NCI-H524 (cell line): Measurements from ENCODE around the gene SF3A1.
"Not testable (repeated sequence)": the region's sequence is repeated elsewhere in the genome, so short reads cannot be mapped to it uniquely, and the experiment has no call there.

Experiments used
- DNase-seq, 2 experiments: peaks; one replicate each; lab custom pipeline; 2025; lab: John Stamatoyannopoulos, UW

Gene SF3A1, protein sequence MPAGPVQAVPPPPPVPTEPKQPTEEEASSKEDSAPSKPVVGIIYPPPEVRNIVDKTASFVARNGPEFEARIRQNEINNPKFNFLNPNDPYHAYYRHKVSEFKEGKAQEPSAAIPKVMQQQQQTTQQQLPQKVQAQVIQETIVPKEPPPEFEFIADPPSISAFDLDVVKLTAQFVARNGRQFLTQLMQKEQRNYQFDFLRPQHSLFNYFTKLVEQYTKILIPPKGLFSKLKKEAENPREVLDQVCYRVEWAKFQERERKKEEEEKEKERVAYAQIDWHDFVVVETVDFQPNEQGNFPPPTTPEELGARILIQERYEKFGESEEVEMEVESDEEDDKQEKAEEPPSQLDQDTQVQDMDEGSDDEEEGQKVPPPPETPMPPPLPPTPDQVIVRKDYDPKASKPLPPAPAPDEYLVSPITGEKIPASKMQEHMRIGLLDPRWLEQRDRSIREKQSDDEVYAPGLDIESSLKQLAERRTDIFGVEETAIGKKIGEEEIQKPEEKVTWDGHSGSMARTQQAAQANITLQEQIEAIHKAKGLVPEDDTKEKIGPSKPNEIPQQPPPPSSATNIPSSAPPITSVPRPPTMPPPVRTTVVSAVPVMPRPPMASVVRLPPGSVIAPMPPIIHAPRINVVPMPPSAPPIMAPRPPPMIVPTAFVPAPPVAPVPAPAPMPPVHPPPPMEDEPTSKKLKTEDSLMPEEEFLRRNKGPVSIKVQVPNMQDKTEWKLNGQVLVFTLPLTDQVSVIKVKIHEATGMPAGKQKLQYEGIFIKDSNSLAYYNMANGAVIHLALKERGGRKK

DNA sequence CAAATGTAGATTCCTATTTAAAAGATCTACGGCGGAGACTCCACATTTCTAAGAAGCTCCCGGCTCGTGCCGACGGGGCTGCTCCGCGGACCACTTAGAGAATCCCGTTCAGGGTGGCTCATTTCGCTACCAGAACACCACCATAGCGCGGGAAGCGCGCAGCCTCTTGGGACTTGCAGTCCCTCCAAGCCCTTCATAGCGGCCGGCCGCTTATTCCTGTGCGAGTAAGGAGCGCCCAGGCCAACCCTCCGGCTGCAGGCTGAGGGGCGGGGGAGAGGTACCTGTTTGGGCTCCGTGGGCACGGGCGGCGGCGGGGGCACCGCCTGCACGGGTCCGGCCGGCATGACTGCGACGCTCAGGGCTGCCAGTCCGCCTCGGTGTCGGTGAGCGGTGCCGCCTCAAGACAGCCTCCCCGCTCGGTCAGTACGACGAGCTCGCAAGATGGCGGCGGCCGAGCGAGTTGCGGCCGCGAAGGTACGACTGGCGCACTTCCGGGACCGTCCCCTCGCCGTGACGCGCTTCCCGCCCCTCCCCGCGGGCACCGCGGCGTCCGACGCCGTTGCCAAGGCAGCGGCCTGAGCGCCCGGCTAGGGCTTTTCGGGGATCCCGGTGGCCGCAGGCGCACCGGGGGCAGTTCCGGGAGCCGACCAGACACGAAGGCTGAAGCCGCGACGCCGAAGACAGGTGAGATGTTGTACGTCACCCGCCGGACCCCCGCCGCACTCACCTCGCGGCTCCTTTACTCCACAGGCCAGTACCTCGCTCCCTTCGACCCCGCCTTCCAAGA is at the start of gene SF3A1, which contains the start of gene CCDC157:
Gene SF3A1 (minus strand): TSS at position 446 of the 787 bp plus-strand sequence. CDS start 102 bp downstream, at position 344.
Gene CCDC157 (plus strand): TSS at position 559 of the 787 bp plus-strand sequence. CDS start 8,994 bp downstream, outside the sequence.
- peak; percentile 89 to 94 for DNase-seq

DNA sequence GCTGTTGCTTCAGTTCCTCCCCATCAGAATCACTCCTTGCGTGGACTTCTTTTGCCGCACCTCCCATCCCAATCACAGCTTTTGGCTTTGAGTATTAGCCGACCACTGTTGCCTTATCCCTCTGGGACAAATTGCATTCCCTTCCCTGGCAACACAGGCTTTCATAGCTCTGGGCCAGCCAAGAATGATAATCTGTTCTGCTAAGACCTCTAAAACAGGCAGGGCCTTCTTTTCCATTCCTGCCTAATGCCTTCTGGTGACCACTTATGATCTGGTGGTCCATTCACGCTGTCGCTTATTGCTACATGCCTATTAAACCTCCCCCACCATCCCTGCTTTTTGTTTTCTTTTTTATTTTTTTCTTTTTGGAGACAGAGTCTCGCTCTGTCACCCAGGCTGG is 49.7 kb upstream of the SF3A1 start:
- no peak for DNase-seq

- no peak for DNase-seq
Measured at GRCh38 chr22:30405731-30406130, 49.0 kb upstream of the SF3A1 start.

DNA sequence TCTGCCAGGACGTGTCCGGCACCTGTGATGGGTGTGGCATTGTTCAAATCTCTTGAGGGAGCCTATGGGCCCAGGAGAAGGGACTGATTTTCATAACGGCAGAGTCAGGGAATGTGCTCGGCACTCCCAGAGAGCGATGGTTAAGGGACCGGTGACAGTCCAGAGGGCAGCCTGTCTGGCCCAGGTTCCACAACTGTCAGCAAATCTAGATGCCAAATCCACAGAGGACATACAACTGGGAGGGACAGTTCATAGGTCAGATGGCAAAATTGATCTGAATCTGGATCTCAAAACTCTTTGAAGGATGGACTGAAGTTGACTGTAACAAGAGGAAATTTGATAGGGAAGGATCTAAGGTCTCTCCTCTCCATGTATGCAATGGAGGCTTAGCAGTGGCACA is 47.6 kb upstream of the SF3A1 start:
- DNase-seq, result no peak

DNA sequence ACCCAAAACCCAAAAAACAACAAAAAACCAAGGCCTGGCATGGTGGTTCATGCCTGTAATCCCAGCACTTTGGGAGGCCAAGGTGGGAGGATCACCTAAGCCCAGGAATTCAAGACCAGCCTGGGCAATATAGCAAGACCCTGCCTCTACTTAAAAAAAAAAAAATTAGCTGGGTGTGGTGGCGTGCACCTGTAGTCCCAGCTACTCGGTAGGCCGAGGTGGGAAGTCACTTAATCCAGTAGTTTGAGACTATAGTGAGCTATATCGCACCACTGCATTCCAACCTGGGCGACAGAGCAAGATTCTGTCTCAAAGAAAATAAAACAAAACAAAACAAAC is 46.0 kb upstream of the SF3A1 start:
- DNase-seq, result not testable (repeated sequence)

GRCh38 chr22:30402028-30402765 is 45.5 kb upstream of the SF3A1 start:
- no peak for DNase-seq

- DNase-seq, result not testable (repeated sequence)
Measured at GRCh38 chr22:30401024-30401423, 44.3 kb upstream of the SF3A1 start.

GRCh38 chr22:30400159-30400558 is 43.5 kb upstream of the SF3A1 start:
- DNase-seq, result no peak

DNA sequence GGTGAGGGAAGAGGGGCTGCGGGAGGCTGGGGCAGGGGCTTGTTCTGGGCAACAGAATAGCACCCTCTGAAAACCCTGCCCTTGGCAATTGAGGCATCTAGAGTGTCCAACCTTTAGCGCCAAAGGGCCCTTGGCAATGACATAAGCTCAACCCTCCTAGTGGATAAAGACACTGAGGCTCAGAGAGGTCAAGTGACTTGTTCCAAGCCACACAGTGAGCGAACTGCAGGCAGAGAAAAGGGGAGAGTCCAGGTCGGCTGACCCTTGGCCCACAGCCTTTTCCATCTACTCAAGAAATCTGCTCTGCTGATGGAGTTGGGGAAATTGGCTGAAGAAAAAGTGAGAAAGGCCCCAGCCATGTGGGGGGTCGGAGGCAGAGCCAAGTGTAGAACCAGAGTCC is 43.0 kb upstream of the SF3A1 start:
- DNase-seq, result no peak

GRCh38 chr22:30398685-30399680 is 42.3 kb upstream of the SF3A1 start:
- DNase-seq, result no peak

GRCh38 chr22:30397656-30398635 is 41.3 kb upstream of the SF3A1 start:
- DNase-seq, result peak in 1 of 2 experiments; percentile 39

DNA sequence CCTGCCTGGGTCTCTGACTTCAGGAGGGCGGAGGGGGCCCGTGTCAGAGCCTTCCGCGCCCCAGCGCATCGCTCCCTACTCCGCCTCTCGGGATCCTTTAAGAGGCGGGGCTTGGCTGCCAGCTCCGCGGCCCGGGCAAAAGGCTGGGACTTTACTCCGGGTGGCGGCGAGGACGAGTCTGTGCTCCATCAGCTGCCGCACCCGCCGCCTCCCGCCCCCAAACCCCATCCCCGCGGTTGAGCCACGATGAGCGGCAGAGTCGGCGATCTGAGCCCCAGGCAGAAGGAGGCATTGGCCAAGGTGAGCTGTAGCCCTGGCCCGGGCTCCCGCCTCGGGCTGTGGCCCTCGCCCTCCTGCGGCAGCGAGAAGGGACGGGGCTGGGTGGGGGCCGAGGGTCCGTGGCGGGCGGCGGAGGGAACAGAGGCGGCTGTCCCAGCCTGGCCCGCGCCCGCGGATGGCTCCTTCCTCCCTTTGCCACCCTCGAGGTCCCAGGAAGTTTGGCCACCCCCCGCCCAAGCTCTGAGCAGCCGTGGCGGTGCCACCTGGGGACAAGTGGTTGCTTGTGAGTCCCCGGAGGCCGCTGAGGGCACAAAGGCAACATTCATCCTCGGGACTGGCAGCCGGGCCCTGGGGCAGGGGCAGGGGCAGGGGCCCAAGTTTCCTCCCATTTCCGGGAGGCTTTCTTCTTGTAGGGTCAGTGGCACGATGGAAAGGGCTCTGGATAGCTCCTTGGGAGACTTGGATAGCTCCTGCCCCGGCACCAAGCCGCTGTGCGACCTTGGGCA is 40.4 kb upstream of the SF3A1 start, which contains the start of gene SEC14L2:
Gene SEC14L2 (plus strand): TSS at position 148 of the 785 bp plus-strand sequence. CDS start 99 bp downstream, at position 247.
- DNase-seq, result peak; percentile 57 to 75

- DNase-seq, result no peak
Measured at GRCh38 chr22:30393885-30394284, 37.2 kb upstream of the SF3A1 start.

- no peak for DNase-seq
Measured at GRCh38 chr22:30393322-30393680, 36.6 kb upstream of the SF3A1 start.

DNA sequence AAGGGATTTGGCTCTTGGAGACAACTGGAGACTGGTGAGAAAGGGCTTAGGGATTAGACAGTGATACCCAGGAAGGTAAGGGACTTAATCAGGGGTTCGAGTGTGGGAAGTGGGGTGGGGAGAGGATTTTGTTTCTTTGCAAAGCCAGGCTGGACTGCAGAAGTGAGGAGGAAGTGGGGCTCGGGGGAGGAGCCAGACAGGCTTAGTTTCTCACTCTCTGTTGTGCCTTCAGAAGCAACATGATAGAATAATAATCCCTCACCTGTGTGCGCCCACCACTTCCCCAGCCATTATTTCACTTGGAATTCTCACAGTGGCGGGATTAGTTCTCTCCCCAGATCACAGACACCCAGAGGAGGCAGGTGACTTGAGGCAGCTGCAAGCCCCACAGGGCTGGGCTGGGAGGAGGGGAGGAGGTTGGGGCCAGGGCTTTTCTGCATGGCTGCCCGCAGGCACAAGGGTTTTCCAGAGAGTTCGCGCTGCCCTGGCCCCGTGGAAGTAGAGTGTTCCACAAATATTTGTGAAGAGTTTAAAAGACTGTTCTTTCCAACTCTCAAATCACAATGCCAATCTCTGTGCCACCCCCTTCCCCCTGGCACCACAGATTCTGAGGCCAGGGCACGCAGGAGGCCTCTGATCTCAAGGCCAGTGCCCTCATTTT is 36.1 kb upstream of the SF3A1 start:
- peak; percentile 84 to 93 for DNase-seq

- DNase-seq, result peak; percentile 86 to 94
Measured at GRCh38 chr22:30390974-30391691, 34.4 kb upstream of the SF3A1 start.
